Activated CD8-positive, alpha-beta T cell treated with anti-CD3 and anti-CD28 coated beads, Interleukin-2, amount 10 ng/mL, durations not matched to agents 7 days and 5 days (primary cell): ENCODE results near the gene FBRSL1. TPM values are rescaled to one million over a fixed set of nuclear protein-coding genes. Genes with fewer than 3 reads are reported as not detected.
A peak's percentile ranks its signal among the peaks of the same experiment; 100 is the strongest.

Experiments used
- ATAC-seq: fragments of 150-1000 bp; cut with Tn5 transposase; one replicate; pipeline ENCODE4 v1.10.0; 2021; ENCODE audit warnings: moderate library complexity
- CTCF ChIA-PET: fragments of 350-600 bp; sonication (Branson Sonifier 250); formaldehyde crosslinking; loops from one replicate; lab custom pipeline; 2021; ENCODE audit warnings: antibody characterized with exemption; lab: Charles Lee
- POLR2A ChIA-PET: fragments of 350-600 bp; sonication (Branson Sonifier 250); formaldehyde crosslinking; loops from one replicate; lab custom pipeline; 2021; ENCODE audit warnings: antibody characterized with exemption; lab: Charles Lee
- DNase-seq: peaks from one replicate; pipeline ENCODE4 v3.0.0-alpha.2; 2020
- H3K27ac Mint-ChIP-seq: one replicate; pipeline ENCODE4 v1.8.0; 2021; ENCODE audit warnings: mild to moderate bottlenecking, mixed read lengths
- H3K27me3 Mint-ChIP-seq: one replicate; pipeline ENCODE4 v1.8.0; 2021; ENCODE audit warnings: low read depth, mixed read lengths
- H3K36me3 Mint-ChIP-seq: one replicate; pipeline ENCODE4 v1.8.0; 2021; ENCODE audit warnings: low read depth, mixed read lengths
- H3K4me1 Mint-ChIP-seq: one replicate; pipeline ENCODE4 v1.8.0; 2021; ENCODE audit warnings: low read depth, mixed read lengths
- H3K4me3 Mint-ChIP-seq: one replicate; pipeline ENCODE4 v1.8.0; 2021; ENCODE audit warnings: mild to moderate bottlenecking, mixed read lengths
- H3K9me3 Mint-ChIP-seq: one replicate; pipeline ENCODE4 v1.8.0; 2022; ENCODE audit warnings: mixed read lengths; ENCODE audit not compliant: insufficient read depth
- total RNA-seq, 2 experiments: library from RNA; stranded (reverse); gene quantifications; one replicate each; pipeline ENCODE4 v1.2.3, GENCODE V29; 2021

Gene FBRSL1
- total RNA-seq, 2 experiments from 2014 or later = 51.2 to 58.5 TPM

DNA sequence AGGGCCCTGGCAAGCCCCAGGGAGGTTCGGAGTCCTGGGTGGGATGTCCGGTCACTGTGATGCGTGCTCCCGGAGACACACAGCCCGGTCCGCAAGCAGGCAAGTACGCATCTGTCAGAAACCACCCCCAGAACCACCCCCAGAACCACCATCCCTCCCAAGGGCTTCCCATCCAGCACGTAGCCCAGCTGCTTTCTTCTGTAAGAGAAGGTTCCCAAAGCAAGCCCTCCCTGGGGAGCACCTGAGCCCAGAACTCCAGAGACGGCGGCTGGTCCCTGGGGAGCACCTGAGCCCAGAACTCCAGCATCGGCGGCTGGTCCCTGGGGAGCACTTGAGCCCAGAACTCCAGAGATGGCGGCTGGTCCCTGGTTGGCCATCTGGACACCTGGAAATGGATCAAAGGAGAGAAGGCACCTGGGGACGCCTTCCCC lies 2.6 kb upstream of the FBRSL1 start:
- Mint-ChIP-seq H3K27ac (peak overlapping the region; percentile 96), H3K36me3 (peaks cover 5% of the 10 kb centered on the region), H3K4me3 (peak overlapping the region; percentile 80), H3K27me3 (no peaks in the 10 kb centered on the region), H3K9me3 (no peaks in the 10 kb centered on the region), H3K4me1 (peaks cover 49% of the 10 kb centered on the region)
- ATAC-seq = no peak
- no peak for DNase-seq
- ChIA-PET POLR2A (interaction anchor here (1.0 to 2.8 kb wide), 4 partner anchors 8 to 26 kb away, joined by 3 to 12 read pairs (median 5); no protein-coding TSS in a partner anchor), CTCF (no interaction called here)

DNA sequence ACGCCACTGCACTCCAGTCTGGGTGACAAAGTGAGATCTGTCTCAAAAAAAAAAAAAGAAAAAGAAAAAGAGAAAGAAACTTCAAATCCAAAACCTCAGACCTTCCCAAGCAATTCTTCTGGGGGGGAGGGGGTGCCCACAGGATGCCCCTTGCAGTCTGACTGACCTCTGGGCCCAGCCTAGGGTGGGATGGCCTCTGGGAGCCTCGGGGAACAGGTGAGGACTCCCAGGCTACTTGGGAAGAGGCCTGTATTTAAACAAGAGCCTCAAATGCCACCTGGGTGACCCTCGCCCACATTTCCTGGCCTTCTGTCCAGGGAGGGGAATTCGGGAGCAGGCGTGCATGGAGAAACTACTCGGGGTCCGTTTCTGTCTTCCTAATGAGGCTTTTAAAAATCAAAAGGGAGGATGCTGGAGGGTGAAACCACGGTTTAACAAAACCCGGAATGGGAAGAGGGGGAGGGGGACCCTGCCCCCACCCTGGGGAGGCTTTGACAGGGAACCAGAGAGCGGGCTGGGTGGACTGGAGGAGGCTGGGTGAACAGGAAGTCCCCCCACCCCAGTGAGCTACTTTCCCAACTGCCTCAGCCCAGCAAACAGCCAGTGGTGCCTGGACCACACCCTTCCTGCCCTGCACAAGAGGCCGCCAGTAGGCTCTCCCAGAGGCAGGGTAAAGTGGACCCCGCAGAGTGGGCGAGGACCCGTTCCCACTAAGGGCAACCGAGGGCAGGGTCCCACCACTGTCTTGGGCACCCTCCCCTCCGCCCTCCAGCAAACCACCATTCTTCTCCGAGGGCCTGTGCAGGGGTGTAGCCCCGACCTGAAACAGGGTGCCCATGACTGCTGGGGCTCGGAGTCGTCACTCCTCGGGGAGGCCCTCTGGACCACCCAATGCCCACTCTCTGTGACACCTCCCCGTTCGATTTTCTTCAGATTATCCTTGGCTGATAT lies 1.5 kb upstream of the FBRSL1 start:
- DNase-seq (peak; percentile 72), ATAC-seq (peak; percentile 28)
- Mint-ChIP-seq H3K27me3 (no peaks in the 10 kb centered on the region), H3K27ac (peak overlapping the region; percentile 96), H3K4me1 (peaks cover 59% of the 10 kb centered on the region), H3K36me3 (peaks cover 8% of the 10 kb centered on the region), H3K4me3 (peak overlapping the region; percentile 80), H3K9me3 (no peaks in the 10 kb centered on the region)
- ChIA-PET POLR2A (interaction anchor here (0.6 to 2.8 kb wide), 11 partner anchors 9 to 60 kb away, joined by 3 to 12 read pairs (median 3); no protein-coding TSS in a partner anchor), CTCF (interaction anchor here (1.0 kb wide), 1 partner anchor 73 kb away, joined by 4 read pairs; no protein-coding TSS in a partner anchor)

DNA sequence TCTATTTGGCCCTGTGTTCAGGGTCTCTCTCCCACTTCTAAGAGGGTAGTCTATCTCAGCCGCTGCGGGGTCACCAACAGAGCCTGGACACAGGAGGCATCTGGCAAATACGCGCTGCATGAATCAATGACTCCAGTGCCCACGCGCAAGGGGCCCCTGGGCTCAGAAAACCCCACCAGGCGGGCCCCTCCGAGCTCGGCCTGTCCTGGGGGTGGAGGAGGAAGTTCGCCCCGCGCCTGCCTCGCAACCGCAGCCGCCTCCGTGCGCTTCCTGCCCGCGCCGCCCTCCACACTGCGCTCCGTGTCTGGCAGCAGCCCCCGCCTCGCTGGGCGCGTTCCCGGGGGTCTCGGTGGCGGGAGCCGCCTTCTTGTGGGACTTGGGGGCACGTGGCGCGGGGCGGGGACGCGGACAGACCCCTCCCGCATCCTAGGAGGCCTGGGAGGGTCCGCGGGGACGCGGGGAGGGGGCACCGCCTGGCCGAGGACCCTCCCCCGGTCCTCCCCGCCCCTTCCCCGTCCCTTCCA lies 811 bp upstream of the FBRSL1 start:
- Mint-ChIP-seq H3K4me1 (peaks cover 59% of the 10 kb centered on the region), H3K36me3 (peaks cover 8% of the 10 kb centered on the region), H3K27ac (peak overlapping the region; percentile 96), H3K27me3 (no peaks in the 10 kb centered on the region), H3K4me3 (peak overlapping the region; percentile 80), H3K9me3 (no peaks in the 10 kb centered on the region)
- ChIA-PET CTCF (interaction anchor here (1.0 kb wide), 1 partner anchor 72 kb away, joined by 4 read pairs; no protein-coding TSS in a partner anchor), POLR2A (interaction anchor here (0.6 to 2.8 kb wide), 9 partner anchors 10 to 60 kb away, joined by 3 to 12 read pairs (median 3); no protein-coding TSS in a partner anchor)
- ATAC-seq (peak; percentile 50), DNase-seq (peak; percentile 75)

DNA sequence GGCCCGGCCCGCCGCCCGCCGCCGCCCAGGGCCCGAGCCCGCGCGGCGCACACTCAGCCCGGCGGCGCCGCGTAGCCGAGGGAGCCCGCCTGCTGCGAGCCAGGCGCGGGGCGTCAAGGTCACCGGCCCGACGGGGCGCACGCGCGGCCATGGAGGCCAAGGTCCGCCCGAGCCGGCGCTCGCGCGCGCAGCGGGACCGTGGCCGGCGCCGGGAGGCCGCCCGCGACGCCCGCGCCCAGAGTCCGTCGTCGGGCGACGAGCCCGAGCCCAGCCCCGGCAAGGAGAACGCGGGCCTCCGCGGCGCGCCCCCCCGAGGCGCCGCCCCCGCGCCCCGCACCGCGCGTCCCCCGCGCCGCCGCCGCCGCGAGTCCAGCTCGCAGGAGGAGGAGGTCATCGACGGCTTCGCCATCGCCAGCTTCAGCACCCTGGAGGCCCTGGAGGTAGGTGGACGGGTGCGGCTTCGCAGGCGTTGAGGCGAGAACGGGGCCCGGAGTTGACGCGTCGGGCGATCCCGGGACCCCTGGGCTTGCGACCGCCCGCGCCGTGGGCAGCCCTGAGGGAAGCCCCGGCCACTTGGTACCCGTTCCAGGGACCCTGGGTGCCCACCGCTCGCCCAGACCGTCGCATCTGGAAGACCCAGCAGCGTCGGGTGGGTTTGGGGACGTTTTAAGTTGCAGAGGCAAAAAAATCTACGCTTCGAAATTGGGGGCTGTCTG lies 629 bp downstream of the FBRSL1 start:
- Mint-ChIP-seq H3K9me3 (no peaks in the 10 kb centered on the region), H3K27me3 (no peaks in the 10 kb centered on the region), H3K4me1 (peaks cover 60% of the 10 kb centered on the region), H3K27ac (peak overlapping the region; percentile 82), H3K4me3 (peak overlapping the region; percentile 81), H3K36me3 (peaks cover 8% of the 10 kb centered on the region)
- ATAC-seq (no peak), DNase-seq (no peak)
- ChIA-PET POLR2A (interaction anchor here (0.8 kb wide), 1 partner anchor 12 kb away, joined by 3 read pairs; no protein-coding TSS in a partner anchor), CTCF (interaction anchor here (1.5 kb wide), 1 partner anchor 29 kb away, joined by 3 read pairs; no protein-coding TSS in a partner anchor)

DNA sequence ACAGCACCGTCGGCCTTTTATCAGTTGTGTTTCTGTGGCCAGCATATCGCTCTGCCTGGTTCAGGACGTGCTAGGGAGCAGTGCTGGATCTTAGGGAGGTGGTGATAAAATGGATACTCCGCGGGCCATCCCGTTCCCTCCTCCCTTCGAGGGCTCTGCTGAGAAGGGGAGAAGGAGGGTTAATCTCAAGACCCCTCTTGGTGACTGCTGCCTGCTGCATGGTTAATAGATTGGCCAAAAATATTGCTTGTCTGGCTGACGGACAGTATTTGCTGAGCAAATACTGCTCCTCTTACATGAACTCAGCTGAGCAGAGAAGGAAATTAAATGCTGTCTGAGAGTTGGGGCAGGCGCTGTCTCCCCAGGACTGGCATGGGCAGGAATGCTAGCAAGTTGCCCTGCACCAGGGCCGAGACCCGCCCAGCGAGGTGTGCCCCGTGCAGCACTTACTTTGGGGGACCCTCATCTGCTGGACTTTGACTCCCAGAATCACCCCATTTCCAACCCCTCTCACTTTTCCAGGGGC lies 1.2 kb downstream of the FBRSL1 start:
- no peak for DNase-seq

DNA sequence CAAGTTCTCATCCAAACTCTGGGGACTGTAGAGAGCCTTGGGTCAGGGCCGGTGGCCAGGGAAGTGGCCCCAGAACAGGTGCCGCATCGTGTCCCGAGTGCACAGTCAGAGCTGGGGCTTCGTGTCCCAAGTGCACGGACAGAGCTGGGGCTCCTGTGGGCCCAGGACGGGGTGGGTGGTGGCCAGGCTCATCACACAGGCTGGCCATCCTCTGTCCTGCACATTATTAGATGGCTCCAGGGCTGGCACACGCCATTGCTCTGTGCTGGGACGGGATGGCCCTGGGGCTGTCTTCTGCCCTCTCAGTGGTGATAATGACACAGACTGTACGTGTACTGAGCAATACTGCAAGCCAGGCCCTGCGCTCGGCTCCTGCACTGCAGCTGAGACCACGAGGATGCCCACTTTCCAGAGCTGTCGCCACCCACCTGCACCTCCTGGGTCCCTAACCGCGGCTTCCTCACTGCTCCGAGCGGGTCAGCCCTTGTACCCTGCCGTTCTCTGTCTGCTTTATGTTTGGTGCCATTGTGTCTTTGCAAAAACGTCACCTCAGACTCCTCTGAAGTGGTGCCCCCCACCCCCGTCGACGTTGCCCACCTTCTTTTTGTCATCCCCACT lies 1.9 kb downstream of the FBRSL1 start:
- peak overlapping the region; percentile 81 for H3K4me3 Mint-ChIP-seq
- ATAC-seq = no peak
- no peaks in the 10 kb centered on the region for H3K27me3 Mint-ChIP-seq
- H3K27ac Mint-ChIP-seq = peak overlapping the region; percentile 17
- H3K36me3 Mint-ChIP-seq = peaks cover 6% of the 10 kb centered on the region
- peaks cover 48% of the 10 kb centered on the region for H3K4me1 Mint-ChIP-seq
- ChIA-PET CTCF (interaction anchor here (1.0 to 1.8 kb wide), 5 partner anchors 15 to 77 kb away, joined by 3 to 7 read pairs (median 4); no protein-coding TSS in a partner anchor), POLR2A (no interaction called here)
- no peak for DNase-seq
- H3K9me3 Mint-ChIP-seq = no peaks in the 10 kb centered on the region

More for the DNA sequence above, 1.2 kb downstream of the FBRSL1 start:
- ChIA-PET POLR2A (interaction anchor here (0.8 kb wide), 1 partner anchor 11 kb away, joined by 3 read pairs; no protein-coding TSS in a partner anchor), CTCF (interaction anchor here (1.0 to 1.8 kb wide), 4 partner anchors 28 to 76 kb away, joined by 3 to 7 read pairs (median 4); no protein-coding TSS in a partner anchor)
- Mint-ChIP-seq H3K27ac (peak overlapping the region; percentile 82), H3K9me3 (no peaks in the 10 kb centered on the region), H3K27me3 (no peaks in the 10 kb centered on the region), H3K4me3 (peak overlapping the region; percentile 81), H3K36me3 (peaks cover 6% of the 10 kb centered on the region), H3K4me1 (peaks cover 55% of the 10 kb centered on the region)
- ATAC-seq = no peak

DNA sequence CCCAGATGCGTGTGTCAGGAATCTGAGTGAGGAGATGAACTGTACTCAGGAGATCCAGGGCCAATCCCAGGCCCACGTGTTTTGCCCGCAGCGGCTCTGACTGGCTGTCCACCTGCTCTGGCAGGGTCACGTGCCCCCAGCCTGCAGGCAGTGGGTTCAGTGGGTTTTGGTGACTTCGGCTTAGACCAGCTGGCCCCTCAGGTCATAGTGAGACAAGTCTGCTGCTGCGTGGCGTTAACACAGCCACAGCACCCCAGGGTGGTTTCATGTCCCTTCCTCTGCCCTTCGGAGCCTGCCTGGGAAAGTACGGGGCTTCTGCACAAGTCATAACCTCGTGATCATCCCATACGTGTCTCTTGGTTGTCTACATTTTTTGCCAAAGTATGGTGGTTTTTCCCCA lies 2.6 kb downstream of the FBRSL1 start:
- peak overlapping the region; percentile 81 for H3K4me3 Mint-ChIP-seq
- no peaks in the 10 kb centered on the region for H3K9me3 Mint-ChIP-seq
- H3K4me1 Mint-ChIP-seq = peaks cover 42% of the 10 kb centered on the region
- CTCF ChIA-PET = interaction anchor here (1.2 to 1.8 kb wide), 3 partner anchors 16 to 77 kb away, joined by 4 to 7 read pairs (median 5); no protein-coding TSS in a partner anchor
- H3K27ac Mint-ChIP-seq = peak overlapping the region; percentile 17
- ATAC-seq = no peak
- H3K36me3 Mint-ChIP-seq = peaks cover 6% of the 10 kb centered on the region
- no peaks in the 10 kb centered on the region for H3K27me3 Mint-ChIP-seq
- DNase-seq = no peak
- POLR2A ChIA-PET = no interaction called here

DNA sequence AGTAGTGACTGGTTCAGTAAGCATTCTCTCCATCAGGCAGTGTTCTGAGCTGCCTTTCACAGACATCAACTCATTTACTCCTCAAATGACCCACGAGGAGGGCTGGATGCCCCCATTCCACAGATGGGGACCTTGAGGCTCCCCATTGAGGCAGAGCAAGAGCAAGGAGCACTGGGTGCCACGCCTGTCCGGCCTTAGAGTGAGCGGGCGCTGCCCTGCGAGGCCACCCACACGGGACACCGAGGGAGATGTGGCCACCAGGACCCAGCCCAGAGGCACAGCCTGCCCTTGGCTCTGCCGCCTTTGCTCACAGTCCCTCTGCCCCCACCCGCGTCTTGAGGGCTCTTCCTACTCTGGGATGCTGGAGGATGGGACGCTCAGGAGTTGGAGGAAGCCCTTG lies 3.0 kb downstream of the FBRSL1 start:
- ChIA-PET POLR2A (no interaction called here), CTCF (interaction anchor here (1.2 to 1.8 kb wide), 3 partner anchors 16 to 78 kb away, joined by 4 to 7 read pairs (median 5); no protein-coding TSS in a partner anchor)
- no peak for ATAC-seq
- H3K9me3 Mint-ChIP-seq = no peaks in the 10 kb centered on the region
- H3K36me3 Mint-ChIP-seq = peaks cover 6% of the 10 kb centered on the region
- H3K27me3 Mint-ChIP-seq = no peaks in the 10 kb centered on the region
- peaks cover 38% of the 10 kb centered on the region for H3K4me1 Mint-ChIP-seq
- peak overlapping the region; percentile 81 for H3K4me3 Mint-ChIP-seq
- DNase-seq = no peak
- H3K27ac Mint-ChIP-seq = no peak overlapping the region

DNA sequence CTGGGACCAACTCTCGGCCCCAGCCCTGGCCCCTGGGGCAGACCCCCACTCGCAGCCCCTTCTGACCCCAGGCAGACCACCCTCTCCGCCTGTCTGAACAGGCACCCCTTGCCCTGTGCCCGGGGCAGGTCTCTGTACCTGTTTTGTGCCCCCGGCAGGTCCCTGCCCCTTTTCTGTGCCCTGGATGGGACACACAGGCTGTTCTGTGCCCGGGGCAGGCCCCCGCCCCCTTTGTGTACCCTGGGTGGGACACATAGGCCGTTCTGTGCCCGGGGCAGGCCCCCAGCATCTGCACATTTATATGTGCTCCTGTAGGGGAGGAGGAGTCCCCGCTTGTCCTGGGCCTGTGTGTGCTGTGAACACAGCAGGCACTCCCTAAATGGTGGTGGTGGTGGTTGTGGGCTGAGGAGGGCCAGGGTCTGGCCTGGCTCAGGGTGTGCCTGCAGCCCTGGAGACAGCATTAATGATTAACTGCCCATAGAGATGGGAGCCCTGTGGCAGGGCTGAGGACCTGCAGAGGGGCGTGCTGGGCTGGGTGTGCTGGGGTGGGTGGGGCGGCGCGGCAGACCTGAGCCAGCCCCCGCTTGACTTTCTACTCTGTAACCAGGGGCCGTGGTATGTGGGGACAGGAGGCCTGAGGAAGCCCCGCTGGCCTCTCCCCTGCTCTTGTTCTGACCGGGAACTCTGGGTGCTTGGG lies 3.7 kb downstream of the FBRSL1 start:
- H3K4me3 Mint-ChIP-seq = no peak overlapping the region
- no peaks in the 10 kb centered on the region for H3K27me3 Mint-ChIP-seq

More for the DNA sequence above, 3.7 kb downstream of the FBRSL1 start:
- ChIA-PET CTCF (interaction anchor here (1.2 kb wide), 1 partner anchor 17 kb away, joined by 4 read pairs; no protein-coding TSS in a partner anchor), POLR2A (no interaction called here)
- ATAC-seq = no peak
- DNase-seq = no peak
- Mint-ChIP-seq H3K9me3 (no peaks in the 10 kb centered on the region), H3K27ac (no peak overlapping the region), H3K4me1 (peaks cover 31% of the 10 kb centered on the region), H3K36me3 (peaks cover 6% of the 10 kb centered on the region)
